Hematopoietic multipotent progenitor cell treated with erythropoietin and hydrocortisone succinate and interleukin-3 and kit ligand, for 4 days (in vitro differentiated cells): ENCODE data around the gene SOX5.

Source experiments
- DNase-seq: peaks from one replicate; pipeline ENCODE4 v3.0.0-alpha.2; 2015

Gene SOX5

GRCh38 chr12:23585156-23585781 lies 364.2 kb downstream of the SOX5 start:
- no peak for DNase-seq

DNA sequence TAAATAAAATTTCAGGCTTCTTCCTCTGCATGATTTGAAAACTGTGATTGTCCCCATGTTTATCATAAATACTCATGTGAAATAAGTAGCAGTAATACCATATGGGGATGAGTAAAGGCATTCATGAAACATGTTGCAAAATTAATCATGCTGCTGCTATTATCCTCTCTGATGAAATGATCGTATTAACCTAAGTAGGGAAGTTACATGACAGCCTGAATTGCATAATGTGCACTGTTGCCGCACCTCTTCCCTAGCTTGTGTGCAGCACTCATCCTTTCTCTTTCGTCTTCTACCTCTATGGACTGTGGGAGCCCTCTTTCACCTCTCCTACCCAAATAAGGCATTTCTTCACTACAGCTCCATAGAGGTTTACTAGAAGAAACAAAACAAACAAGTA lies 367.6 kb downstream of the SOX5 start:
- no peak for DNase-seq

DNA sequence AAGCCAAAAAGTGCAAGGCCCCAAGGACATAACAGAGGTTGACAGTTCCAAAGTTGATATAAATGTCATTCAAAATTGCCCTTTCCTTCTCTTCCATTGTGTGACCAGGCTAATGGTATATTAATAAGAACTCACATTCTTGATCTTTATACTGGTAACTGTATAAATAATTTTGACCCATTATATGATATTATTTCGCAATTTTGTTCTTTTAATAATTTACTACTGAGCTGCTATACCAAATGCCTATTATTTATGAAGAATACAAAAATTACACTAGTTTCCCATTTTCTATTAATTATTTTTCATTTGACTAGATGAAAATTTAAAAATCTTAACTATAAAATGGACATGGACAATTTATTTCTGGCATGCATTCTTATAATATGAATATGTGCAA lies 370.2 kb downstream of the SOX5 start:
- no peak for DNase-seq

- DNase-seq: no peak
Measured at GRCh38 chr12:23576372-23576771, 373.1 kb downstream of the SOX5 start.

DNA sequence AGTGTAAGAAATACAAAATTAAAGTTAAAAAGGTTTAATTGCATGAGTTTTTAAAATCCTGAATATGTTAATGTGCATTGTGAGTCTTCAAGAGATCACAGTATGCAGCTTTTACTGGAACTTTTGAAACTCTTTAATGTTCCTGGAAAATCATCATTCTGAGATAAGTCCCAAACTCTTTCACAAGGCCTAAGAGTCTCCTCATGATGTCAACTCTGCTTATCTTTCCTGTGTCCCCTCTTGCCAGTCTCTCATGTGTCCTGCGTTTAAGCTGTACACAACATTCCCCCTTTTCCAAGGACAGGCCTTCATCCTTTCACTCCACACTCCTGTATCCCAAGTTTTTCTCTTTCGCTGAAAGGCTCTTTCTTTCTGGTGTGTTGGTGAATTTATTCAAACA lies 380.1 kb downstream of the SOX5 start:
- DNase-seq: no peak

DNA sequence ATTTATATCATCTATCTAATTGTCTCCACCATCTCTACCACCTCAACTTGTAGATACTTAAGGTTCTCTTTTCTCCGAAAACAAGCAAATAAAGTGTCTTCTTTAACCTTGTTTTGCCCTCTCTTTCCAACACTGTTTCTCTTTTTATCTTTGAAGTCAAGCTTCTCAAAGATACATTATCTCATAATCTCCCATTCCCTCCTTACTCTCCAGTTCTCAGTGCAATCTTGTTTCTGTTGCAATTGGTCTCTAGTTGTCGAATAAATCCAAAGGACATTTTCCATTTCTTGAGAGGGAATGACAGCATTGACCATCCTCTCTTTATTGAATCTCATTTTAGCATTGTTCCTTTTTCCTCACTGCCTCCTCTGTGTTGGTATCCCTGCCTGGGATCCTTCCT lies 383.3 kb downstream of the SOX5 start:
- no peak for DNase-seq

GRCh38 chr12:23564451-23565152 lies 384.9 kb downstream of the SOX5 start:
- no peak for DNase-seq

DNA sequence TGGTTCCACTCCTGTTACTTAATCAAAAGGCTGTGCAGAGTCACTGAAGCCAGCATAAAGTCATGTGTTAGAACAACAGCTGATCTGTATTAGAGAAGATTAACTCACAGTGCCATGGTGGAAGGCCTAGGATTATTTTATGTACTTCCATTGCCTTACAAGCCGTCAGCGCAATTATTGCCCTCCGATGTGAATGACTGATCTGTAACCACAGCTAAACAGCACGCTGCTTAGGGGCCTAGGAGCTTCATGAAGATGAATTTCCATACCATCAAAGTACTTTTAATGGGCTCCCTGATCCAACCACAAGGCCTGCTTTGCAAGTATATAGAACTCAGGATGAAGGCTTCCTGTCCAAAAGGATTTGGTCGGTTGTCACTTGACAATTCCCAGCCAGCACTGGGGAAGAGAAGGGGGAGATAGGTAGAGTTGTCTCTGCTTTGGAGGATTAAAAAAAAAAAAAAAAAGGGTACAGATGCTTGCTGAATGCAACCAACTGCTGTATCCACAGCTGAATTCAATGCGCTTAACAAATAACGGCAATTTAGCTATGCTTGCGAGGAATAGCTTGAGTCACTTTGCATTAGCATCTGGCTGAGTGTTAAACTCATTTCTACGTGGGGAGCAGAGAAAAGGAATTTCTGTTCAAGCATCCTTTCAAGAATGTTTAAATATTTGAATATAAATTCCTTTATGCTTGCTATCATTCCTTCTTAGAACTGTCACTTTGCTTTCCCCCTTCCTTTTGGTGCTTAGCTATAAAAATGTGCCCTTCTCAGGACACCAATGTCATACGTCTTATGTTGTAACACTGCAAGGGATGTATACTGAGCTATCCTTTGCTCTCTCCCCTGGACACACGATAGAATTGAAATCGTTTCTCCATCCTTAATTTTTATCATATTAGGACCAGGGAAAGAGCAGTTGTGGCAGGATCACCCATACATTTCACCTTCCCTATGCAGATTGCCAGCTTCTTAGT lies 387.8 kb downstream of the SOX5 start:
- DNase-seq: no peak

DNA sequence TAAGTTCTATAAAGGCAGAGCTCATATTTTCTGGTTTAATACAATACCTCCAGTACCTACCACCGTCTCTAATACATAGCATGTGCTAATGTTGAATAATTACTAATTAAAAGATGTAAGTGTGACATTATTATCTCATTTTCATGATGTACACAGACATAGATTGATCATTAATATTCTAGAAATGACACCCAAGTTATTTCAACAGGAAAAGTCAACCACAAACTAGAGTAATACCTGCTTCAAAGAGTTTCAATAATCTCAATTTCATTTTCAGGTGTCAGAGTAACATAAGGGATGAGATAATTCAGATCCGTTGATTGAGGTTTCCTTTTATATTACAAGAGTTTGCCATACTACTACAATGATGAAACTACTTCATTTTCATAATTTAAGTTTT lies 388.9 kb downstream of the SOX5 start:
- DNase-seq: no peak

GRCh38 chr12:23559268-23559753 lies 390.2 kb downstream of the SOX5 start:
- DNase-seq: peak; percentile 37

- DNase-seq: no peak
Measured at GRCh38 chr12:23556661-23557060, 392.8 kb downstream of the SOX5 start.

DNA sequence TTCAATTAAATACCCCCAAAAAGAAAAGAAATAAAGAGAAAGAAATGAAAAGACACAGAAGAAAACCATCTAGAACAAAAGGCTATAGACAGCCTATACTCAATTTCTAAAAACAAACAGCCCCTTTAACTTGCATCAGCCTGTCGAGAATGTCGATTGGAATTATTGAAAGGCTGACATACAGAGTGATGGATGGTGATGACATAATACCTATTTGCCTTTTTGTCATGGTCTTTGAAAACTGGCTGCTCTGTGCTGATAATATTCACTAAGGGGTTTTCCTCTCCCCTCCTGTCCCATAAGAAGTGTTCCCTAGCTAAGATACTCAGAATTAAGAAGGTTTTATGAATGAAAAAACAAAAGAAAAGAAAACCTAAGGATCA lies 393.7 kb downstream of the SOX5 start:
- no peak for DNase-seq

- DNase-seq: no peak
Measured at GRCh38 chr12:23555180-23555824, 394.2 kb downstream of the SOX5 start.

GRCh38 chr12:23552417-23552816 lies 397.1 kb downstream of the SOX5 start:
- no peak for DNase-seq

DNA sequence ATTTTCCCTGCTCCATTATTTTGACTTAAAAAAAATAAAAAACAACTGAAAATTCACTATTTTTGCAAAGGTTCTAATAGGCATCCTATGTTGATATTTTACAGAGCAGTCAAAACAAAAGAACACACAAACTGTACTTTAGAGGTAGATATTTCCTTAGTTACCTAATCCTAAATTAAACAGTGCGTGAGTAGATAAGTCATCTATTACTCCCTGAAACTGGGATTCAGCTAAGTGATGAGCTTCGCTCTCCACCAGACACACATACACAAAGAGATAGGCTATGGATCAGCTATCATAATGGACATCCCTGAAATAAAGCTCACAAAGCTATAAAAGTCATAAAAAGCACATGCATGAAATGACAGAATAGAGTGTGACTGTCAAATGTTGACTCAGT lies 398.7 kb downstream of the SOX5 start:
- no peak for DNase-seq

GRCh38 chr12:23548742-23549141 lies 400.7 kb downstream of the SOX5 start:
- no peak for DNase-seq

DNA sequence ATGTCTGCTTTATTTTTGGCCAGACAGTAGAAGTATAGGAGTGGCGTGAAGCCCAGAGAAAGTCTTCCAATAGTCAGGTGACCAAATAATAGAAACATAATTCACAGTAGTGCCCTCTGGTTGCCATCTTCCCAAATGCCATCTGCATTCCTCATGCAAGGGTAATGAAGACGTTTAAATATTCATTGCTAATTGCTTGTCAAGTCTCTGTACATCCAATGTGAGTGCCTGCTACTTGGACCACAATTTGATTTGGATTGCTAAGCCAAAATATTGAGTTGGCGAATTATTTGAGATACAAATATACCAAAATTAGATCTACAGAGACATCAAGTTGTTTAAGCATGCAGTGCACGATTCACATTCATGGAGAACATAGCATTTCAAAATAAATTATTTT lies 402.7 kb downstream of the SOX5 start:
- no peak for DNase-seq

DNA sequence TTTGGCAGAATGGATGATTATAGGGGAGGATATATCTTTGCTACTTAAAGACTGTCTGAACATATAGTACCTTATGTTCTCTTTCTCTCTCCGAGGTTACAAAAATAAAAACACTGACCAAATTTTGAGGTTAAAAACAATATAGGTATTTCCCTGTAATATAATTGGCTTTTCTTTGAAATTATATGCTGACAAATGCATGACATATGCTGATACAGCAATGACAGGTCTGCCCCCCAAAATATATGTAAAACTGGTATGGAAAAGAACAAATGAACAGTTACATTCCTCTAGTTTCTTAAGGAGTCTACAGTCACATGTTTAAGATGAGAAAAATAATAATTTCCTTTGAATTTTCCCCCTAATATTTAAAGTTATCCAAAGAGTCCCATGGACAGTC lies 405.7 kb downstream of the SOX5 start:
- no peak for DNase-seq

DNA sequence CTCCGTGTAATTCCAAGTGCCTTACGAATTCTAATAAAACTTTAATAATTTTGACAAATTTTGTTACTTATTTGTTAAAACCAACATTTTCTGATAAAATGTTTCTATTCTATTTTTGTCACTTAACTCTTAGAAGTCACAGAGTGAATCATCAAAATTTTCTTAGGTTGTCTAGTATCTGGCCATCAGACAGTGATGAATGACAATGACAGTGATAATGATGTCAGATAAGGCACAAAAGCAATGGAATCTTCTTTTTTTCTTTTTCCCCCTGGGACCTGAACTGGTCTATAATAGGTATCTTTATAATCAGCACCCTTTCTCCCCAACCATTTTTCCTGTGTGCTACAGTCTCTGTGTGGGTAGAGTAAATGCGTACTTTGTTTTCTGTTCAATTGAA lies 407.3 kb downstream of the SOX5 start:
- no peak for DNase-seq

DNA sequence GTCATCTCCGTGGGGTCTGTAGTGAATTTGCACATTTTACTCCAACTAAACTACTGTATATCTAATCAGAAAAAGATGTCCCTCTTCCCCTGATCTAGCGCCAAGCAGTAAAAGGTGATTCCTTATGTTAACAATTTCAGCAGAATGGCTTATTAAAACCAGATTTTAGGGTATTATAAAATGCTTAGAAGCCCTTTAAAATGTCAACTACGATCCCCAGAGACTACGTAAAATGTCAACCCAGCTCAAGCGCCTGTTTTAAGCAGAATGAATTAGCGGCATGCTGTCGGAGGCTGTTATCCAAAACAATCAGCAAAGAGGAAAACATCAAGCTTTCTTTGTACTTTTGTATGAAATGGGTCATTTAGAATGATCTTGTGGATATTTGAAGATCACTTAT lies 408.9 kb downstream of the SOX5 start:
- DNase-seq: no peak

DNA sequence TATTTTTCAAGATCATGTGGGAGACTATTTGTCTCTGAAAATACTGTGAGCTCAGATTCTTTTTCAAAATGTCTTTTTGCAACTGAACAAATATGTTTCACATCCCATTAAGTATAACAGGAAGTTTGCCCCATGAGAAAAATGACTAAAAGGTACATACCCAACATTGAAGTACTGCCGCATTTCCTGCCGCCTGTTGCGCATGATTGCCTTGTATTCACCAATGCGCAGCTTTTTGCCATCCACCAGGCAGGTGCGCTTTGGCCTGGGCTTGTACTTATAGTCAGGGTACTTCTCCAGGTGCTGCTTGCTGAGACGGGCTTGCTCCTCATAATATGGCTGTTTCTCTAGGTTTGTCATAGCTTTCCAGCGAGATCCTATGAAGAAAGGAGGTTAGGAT lies 413.2 kb downstream of the SOX5 start:
- no peak for DNase-seq

- DNase-seq: no peak
Measured at GRCh38 chr12:23535441-23535840, 414.0 kb downstream of the SOX5 start.

GRCh38 chr12:23534196-23534595 lies 415.3 kb downstream of the SOX5 start:
- no peak for DNase-seq
